Loucy (cell line): Measurements from ENCODE around the gene ZNF467.

ENCODE experiments used
- H2AFZ ChIP-seq: fragments of 200-600 bp; sonication (generic); 2 replicates; pipeline ENCODE4 v1.6.0; 2016; ENCODE audit warnings: antibody characterized with exemption, mild to moderate bottlenecking, low read length, moderate library complexity
- H3F3A ChIP-seq: fragments of 200-600 bp; 2 replicates; pipeline ENCODE4 v1.6.0; 2016; ENCODE audit warnings: antibody characterized with exemption, low read depth, mild to moderate bottlenecking
- H3K27me3 ChIP-seq: fragments of 200-600 bp; sonication (generic); 2 replicates; pipeline ENCODE4 v1.6.1; 2014; ENCODE audit warnings: low read length, mild to moderate bottlenecking; ENCODE audit not compliant: insufficient read depth, poor library complexity, severe bottlenecking
- H3K36me3 ChIP-seq: fragments of 200-600 bp; sonication (generic); 2 replicates; pipeline ENCODE4 v1.6.1; 2016; ENCODE audit warnings: low read length; ENCODE audit not compliant: insufficient read depth
- H3K4me1 ChIP-seq: fragments of 200-600 bp; sonication (generic); 2 replicates; pipeline ENCODE4 v1.5.1; 2014; ENCODE audit warnings: low read length, mild to moderate bottlenecking; ENCODE audit not compliant: insufficient read depth, poor library complexity, severe bottlenecking
- H3K4me2 ChIP-seq: fragments of 200-600 bp; sonication (generic); 2 replicates; pipeline ENCODE4 v1.6.0; 2014; ENCODE audit warnings: antibody characterized with exemption, low read length, low read depth, mild to moderate bottlenecking; ENCODE audit not compliant: poor library complexity, severe bottlenecking
- H3K4me3 ChIP-seq: fragments of 200-600 bp; sonication (generic); 2 replicates; pipeline ENCODE4 v1.5.1; 2014; ENCODE audit warnings: low read length, mild to moderate bottlenecking, mixed read lengths; ENCODE audit not compliant: poor library complexity, severe bottlenecking
- H3K79me2 ChIP-seq: fragments of 200-600 bp; sonication (generic); 2 replicates; pipeline ENCODE4 v1.6.1; 2014; ENCODE audit warnings: low read length; ENCODE audit not compliant: insufficient read depth
- H3K9ac ChIP-seq: fragments of 200-600 bp; sonication (generic); 2 replicates; pipeline ENCODE4 v1.6.0; 2014; ENCODE audit warnings: mild to moderate bottlenecking, low read depth, low read length, moderate library complexity; ENCODE audit not compliant: poor library complexity, severe bottlenecking
- H3K9me2 ChIP-seq: fragments of 200-600 bp; sonication (generic); replicated peaks from 2 replicates; pipeline ENCODE4 v1.6.1; 2016; ENCODE audit warnings: low read depth, low read length, mixed read lengths
- H3K9me3 ChIP-seq: fragments of 200-600 bp; sonication (generic); 2 replicates; pipeline ENCODE4 v1.6.1; 2014; ENCODE audit warnings: mild to moderate bottlenecking, antibody characterized with exemption, low read length, low read depth; ENCODE audit not compliant: insufficient read depth
- H4K20me1 ChIP-seq: fragments of 200-600 bp; sonication (generic); 2 replicates; pipeline ENCODE4 v1.6.0; 2014; ENCODE audit warnings: antibody characterized with exemption, low read length, mild to moderate bottlenecking; ENCODE audit not compliant: insufficient read depth, poor library complexity, severe bottlenecking
- EZH2phosphoT487 ChIP-seq: fragments of 200-600 bp; IDR thresholded peaks from 2 replicates; pipeline ENCODE4 v1.6.1; 2018; ENCODE audit warnings: antibody characterized with exemption, mild to moderate bottlenecking, moderate library complexity, borderline replicate concordance
- TF ChIP-seq, protein P1 (sequence below): fragments of 200-600 bp; sonication (generic); conservative IDR thresholded peaks from 2 replicates; pipeline ENCODE4 v1.5.1; 2014; ENCODE audit warnings: mild to moderate bottlenecking, antibody characterized with exemption, low read length

Gene ZNF467

DNA sequence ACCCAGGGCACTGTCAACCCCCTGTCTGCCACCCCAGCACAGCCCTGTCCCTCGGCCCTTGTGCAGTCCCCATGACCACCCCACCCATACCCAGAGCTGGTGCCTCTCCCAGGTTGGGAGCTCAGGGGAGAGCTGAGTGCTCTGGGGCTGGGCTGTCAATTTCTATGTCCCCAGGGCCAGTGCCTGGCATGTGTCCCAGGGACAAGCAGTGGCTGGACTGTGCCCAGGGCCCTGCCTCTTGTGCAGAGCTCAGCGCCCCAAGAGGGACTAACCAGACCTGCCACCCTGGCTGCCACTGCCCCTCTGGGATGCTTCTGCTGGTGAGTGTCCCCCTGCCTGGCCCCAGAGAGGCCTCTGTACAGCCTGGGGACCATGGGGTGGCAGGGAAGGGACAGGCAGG, 35.8 kb upstream of the ZNF467 start:
- Histone ChIP-seq H3F3A (no peaks in the 10 kb centered on the region), H3K9ac (no peak overlapping the region), H4K20me1 (no peaks in the 10 kb centered on the region), H3K4me1 (no peaks in the 10 kb centered on the region), H3K9me2 (no peaks in the 10 kb centered on the region), H3K79me2 (no peaks in the 10 kb centered on the region), H3K36me3 (no peaks in the 10 kb centered on the region), H3K9me3 (no peaks in the 10 kb centered on the region), H3K27me3 (no peaks in the 10 kb centered on the region), H2AFZ (no peak overlapping the region), H3K4me2 (no peak overlapping the region), H3K4me3 (no peak overlapping the region)
- TF ChIP-seq, protein P1, sequence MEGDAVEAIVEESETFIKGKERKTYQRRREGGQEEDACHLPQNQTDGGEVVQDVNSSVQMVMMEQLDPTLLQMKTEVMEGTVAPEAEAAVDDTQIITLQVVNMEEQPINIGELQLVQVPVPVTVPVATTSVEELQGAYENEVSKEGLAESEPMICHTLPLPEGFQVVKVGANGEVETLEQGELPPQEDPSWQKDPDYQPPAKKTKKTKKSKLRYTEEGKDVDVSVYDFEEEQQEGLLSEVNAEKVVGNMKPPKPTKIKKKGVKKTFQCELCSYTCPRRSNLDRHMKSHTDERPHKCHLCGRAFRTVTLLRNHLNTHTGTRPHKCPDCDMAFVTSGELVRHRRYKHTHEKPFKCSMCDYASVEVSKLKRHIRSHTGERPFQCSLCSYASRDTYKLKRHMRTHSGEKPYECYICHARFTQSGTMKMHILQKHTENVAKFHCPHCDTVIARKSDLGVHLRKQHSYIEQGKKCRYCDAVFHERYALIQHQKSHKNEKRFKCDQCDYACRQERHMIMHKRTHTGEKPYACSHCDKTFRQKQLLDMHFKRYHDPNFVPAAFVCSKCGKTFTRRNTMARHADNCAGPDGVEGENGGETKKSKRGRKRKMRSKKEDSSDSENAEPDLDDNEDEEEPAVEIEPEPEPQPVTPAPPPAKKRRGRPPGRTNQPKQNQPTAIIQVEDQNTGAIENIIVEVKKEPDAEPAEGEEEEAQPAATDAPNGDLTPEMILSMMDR, result no peak
- TF ChIP-seq EZH2phosphoT487, result no peak

DNA sequence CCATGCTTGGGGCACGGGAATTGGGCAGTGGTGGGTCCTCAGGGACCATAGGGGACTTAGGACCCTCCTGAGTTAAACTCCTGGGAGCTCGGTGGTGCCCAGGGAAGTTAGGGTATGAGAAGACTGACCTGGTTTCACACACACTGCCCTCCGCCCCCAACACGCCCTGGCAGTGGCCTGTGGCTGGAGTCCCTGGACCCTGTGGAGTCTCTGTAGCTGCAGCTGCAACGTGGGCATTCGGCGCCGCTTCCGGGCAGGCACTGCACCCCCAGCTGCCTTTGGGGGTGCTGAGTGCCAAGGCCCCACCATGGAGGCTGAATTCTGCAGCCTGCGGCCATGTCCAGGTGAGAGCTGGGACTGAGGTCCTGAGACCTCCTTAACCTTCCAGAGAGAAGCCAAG, 34.9 kb upstream of the ZNF467 start:
- H3K9me2 ChIP-seq, result no peaks in the 10 kb centered on the region
- no peaks in the 10 kb centered on the region for H3K4me1 ChIP-seq
- H3K4me2 ChIP-seq, result no peak overlapping the region
- H4K20me1 ChIP-seq, result no peaks in the 10 kb centered on the region
- no peak overlapping the region for H3K4me3 ChIP-seq
- H3K27me3 ChIP-seq, result no peaks in the 10 kb centered on the region
- no peaks in the 10 kb centered on the region for H3K79me2 ChIP-seq
- no peaks in the 10 kb centered on the region for H3K36me3 ChIP-seq
- no peak overlapping the region for H3K9ac ChIP-seq
- H2AFZ ChIP-seq, result no peak overlapping the region
- no peaks in the 10 kb centered on the region for H3F3A ChIP-seq
- no peaks in the 10 kb centered on the region for H3K9me3 ChIP-seq
- TF ChIP-seq, protein P1, result no peak
- TF ChIP-seq EZH2phosphoT487, result no peak

DNA sequence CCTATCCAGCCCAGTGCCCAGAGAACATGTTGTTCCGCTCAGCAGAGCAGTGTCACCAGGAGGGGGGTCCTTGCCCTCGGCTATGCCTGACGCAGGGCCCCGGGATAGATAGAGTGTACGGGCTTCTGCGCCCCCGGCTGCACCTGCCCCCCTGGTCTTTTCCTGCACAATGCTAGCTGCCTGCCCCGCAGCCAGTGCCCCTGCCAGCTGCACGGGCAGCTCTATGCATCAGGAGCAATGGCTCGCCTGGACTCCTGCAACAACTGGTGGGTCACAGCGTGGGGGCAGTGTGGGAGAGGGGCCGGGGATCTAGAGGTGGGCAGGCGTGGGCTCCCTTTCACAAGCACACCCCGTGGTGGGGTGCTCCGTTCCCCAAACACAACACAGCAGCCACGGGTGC, 33.3 kb upstream of the ZNF467 start:
- H3K27me3 ChIP-seq, result no peaks in the 10 kb centered on the region
- no peaks in the 10 kb centered on the region for H3K79me2 ChIP-seq
- no peak for TF ChIP-seq EZH2phosphoT487
- TF ChIP-seq, protein P1, result no peak
- H2AFZ ChIP-seq, result no peak overlapping the region
- no peaks in the 10 kb centered on the region for H3K9me3 ChIP-seq
- no peaks in the 10 kb centered on the region for H3K9me2 ChIP-seq
- no peak overlapping the region for H3K4me2 ChIP-seq
- H3K9ac ChIP-seq, result no peak overlapping the region
- H3K4me3 ChIP-seq, result no peak overlapping the region
- no peaks in the 10 kb centered on the region for H3F3A ChIP-seq
- H4K20me1 ChIP-seq, result no peaks in the 10 kb centered on the region
- no peaks in the 10 kb centered on the region for H3K4me1 ChIP-seq
- no peaks in the 10 kb centered on the region for H3K36me3 ChIP-seq
